Erythroblast (primary cell): ENCODE measurements around the gene GPBP1L1.
"Not testable (repeated sequence)": the region's sequence is repeated elsewhere in the genome, so short reads cannot be mapped to it uniquely, and the experiment has no call there.

ENCODE experiments used
- DNase-seq, 2 experiments: peaks; one replicate each; lab custom pipeline; 2025; lab: John Stamatoyannopoulos, UW
- GATA1 ChIP-seq: IDR thresholded peaks from 2 replicates; pipeline ENCODE4 v1.6.1; 2011; ENCODE audit warnings: low read depth, mild to moderate bottlenecking, control low read depth, low read length, moderate library complexity
- POLR2A ChIP-seq: IDR thresholded peaks from 2 replicates; pipeline ENCODE4 v1.6.1; 2011; ENCODE audit warnings: mild to moderate bottlenecking, low read length

The GPBP1L1 gene

DNA sequence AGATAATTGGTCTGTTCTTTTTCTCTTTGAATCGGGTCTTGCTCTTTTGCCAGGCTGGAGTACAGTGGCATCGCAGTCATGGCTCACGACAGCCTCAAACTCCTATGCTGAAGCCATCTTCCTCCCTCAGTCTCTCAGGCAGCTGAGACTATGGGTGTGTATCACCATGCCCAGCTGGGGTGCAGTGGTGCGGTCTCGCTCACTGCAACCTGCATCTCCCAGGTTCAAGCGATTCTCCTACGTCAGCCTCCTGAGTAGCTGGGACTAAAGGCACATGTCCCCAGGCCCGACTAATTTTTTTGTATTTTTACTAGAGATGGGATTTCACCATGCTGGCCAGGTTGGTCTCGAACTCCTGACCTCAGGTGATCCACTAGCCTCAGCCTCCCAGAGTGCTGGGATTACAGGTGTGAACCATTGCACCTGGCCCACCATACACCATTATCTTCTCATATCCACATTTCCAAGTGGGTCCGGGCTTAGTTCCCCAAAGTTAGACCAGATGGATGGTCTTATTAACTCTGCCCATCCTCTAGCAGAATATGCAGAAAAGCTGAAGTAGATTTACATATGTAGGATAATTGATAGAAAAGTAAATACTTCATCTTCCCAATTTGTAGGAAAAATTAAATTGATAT lies 75.6 kb downstream of the GPBP1L1 start:
- DNase-seq = no peak
- no peak for TF ChIP-seq GATA1
- TF ChIP-seq POLR2A = no peak

DNA sequence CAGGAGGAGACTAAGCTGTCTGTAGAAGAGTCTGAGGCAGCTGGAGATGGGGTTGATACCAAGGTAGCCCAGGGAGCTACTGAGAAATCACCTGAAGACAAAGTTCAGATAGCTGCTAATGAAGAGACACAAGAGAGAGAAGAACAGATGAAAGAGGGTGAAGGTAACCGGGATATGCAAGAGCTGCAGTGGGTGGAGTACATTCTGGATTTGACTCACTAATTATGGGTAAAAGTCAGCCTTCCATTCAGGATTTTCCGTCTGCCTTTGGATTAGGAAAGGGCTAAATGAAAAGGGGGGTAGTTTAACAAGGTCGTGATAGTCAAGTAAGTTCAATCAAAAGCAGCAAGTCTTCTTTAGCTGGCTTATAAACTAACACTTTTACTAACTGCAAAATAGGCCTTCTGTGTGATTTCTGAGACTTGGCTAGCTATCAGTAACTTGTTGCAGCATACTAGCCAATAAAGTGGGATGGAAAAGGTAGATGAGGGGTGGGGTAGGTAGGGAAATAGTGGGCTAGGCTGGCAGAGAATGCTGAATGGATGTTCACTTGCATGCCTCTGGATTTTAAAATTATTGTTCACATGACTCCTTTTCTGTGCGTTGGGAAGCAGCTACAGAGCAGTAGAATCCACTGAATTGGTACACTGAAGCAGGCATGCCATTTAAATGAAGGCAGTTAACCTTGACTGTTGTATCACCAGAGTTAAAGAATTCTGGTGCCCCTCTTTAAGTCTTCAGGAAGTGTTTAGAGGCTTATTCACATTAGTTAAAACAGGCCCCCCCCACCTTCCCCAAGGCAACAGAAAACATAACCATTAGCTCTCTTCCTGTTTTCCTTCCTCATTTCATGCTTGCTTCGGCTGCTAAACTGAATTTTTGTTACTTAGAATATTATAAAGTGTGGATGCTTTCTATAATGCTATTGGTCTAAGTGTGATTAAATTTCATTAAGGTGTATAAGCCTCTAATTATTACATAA lies 77.9 kb downstream of the GPBP1L1 start:
- DNase-seq = no peak
- TF ChIP-seq POLR2A = no peak
- TF ChIP-seq GATA1 = no peak

DNA sequence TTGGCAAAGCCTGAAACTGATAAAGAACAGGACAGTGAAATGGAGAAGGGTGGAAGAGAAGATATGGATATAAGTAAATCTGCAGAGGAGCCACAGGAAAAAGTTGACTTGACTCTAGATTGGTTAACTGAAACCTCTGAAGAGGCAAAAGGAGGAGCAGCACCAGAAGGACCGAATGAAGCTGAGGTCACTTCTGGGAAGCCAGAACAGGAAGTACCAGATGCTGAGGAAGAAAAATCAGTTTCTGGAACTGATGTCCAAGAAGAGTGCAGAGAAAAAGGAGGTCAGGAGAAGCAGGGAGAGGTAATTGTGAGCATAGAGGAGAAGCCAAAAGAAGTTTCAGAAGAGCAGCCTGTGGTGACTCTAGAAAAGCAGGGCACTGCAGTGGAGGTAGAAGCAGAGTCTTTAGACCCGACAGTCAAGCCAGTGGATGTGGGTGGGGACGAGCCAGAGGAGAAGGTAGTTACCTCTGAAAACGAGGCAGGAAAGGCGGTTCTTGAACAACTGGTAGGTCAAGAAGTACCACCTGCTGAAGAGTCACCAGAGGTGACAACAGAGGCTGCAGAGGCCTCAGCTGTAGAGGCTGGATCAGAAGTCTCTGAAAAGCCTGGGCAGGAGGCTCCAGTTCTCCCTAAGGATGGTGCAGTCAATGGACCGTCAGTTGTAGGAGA lies 78.8 kb downstream of the GPBP1L1 start:
- DNase-seq = no peak
- TF ChIP-seq POLR2A = no peak
- no peak for TF ChIP-seq GATA1

DNA sequence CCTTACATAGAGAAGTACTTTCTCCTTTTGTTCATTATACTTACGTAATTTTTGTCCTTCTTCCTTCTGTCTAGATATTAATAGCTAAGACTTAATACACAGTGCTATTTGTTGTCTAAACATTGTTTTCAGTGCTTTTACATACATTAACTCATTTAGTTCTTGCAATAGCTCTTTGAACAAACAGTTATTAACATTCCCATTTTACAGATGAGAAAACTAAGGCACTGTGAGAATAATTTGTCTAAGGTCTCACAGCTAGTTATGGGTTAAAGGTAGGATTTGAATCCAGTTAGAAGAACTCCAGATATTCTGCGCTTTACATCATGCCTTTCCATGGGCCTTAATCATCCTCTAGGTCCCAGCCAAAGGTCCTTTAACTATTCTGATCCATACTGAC lies 82.1 kb downstream of the GPBP1L1 start:
- TF ChIP-seq POLR2A = no peak
- no peak for TF ChIP-seq GATA1
- no peak for DNase-seq

DNA sequence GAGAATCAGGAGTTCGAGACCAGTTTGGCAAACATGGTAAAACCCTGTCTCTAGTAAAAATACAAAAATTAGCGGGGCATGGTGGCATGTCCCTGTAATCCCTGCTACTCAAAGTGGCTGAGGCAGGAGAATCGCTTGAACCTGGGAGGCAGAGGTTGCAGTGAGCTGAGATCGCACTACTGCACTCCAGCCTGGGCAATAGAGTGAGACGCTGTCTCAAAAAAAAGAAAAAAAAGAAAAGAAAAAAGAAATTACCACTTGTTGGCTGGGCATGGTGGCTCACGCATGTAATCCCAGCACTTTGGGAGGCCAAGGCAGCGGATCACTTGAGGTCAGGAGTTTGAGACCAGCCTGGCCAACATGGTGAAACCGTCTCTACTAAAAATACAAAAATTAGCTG lies 89.6 kb downstream of the GPBP1L1 start:
- not testable (repeated sequence) for DNase-seq

DNA sequence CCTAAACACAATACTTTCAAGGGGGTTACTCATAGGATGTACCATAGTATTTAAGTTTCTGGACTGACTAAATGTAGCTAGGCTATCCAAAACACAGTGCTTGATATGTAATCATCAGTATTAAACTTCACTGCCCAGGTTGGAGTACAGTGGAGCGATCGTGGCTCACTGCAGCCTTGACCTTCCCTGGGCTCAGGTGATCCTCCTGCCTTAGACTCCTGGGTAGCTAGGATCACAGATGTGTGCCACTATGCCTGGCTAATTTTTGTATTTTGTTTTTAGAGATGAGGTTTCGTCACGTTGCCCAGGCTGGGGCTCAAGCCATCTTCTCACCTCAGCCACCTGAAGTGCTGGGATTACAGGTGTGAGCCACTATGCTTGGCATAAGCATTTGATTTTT lies 91.9 kb downstream of the GPBP1L1 start:
- DNase-seq = no peak
- no peak for TF ChIP-seq POLR2A
- no peak for TF ChIP-seq GATA1

DNA sequence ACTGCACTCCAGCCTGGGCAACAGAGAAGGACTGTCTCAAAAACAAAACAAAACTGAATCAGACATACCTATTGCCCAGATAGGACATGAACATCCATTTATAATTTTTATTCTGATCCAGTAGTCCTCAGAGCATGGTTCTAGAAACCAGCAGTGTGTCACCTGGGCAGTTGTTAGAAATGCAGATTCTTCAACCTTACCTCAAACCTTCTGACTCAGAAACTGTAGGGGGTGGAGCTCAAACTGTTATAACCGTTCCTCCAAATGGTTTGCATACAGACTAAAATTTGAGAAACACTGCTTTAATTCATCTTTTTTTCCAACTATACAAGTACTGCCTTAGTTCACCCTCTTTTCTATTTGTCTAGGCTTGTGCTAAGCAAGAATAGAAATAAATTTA lies 96.5 kb downstream of the GPBP1L1 start:
- TF ChIP-seq GATA1 (no peak), POLR2A (no peak)

DNA sequence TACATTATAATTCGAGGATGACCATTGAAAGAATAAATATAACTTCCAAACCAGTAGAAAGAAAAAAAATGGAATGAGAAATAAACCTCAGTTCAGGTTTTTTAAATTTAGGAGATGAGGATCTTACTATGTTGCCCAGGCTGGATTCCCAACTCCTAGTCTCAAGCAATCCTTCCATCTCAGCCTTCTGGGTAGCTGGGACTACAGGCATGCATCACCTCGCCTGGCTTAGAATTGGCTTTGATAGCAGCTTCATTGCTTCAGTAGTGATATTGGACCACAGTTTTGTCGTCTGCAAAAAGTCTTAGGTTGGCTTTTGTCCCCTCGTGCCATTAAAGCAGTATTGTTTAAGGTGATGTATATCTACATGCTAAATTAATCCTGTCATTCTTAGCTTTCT lies 99.6 kb downstream of the GPBP1L1 start:
- TF ChIP-seq POLR2A = no peak
- no peak for TF ChIP-seq GATA1
- DNase-seq = no peak

More for the DNA sequence above, 96.5 kb downstream of the GPBP1L1 start:
- no peak for DNase-seq

DNA sequence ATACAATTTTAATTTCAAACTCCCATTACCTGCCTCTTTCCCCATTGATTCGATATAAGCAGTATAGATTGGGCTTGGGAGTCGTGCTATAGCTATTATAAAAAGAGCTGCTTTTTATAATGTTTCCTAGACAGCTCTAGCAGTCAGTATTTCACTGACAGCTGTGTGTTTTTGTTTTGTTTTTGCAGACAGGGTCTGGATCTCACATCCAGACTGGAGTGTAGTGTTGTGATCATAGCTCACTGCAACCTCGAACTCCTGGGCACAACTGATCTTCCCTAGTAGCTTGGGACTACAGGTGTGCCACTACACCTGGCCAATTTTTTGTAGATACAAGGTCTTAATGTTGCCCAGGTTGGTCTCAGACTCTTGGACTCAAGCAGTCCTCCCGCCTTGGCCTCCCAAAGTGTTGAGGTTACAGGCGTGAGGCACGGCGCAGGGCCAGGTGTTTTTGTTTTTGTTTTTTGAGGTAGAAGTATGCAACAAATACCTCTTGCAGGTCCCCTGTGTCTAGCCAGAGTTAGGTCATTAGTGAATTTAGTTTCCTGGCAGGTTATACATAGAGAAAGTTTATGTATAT lies 100.7 kb downstream of the GPBP1L1 start:
- DNase-seq = peak; percentile 38 to 48
- TF ChIP-seq GATA1 = no peak
- no peak for TF ChIP-seq POLR2A

DNA sequence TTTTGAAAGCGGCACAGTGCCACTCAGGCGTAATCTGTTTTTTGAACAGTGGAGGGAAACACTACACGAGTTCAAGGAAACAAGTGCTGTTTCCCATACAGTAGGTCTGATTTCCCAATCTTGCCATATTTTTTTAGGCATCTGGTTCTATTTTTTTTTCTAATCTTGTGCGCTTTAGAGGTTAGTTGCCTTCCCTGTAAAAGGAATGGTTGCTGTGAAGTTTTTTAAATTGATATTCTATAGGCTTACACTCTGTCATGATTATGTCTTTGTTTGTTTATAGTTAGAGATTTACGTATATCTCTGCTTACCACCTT lies 101.3 kb downstream of the GPBP1L1 start:
- no peak for DNase-seq
- TF ChIP-seq POLR2A = no peak
- TF ChIP-seq GATA1 = no peak

DNA sequence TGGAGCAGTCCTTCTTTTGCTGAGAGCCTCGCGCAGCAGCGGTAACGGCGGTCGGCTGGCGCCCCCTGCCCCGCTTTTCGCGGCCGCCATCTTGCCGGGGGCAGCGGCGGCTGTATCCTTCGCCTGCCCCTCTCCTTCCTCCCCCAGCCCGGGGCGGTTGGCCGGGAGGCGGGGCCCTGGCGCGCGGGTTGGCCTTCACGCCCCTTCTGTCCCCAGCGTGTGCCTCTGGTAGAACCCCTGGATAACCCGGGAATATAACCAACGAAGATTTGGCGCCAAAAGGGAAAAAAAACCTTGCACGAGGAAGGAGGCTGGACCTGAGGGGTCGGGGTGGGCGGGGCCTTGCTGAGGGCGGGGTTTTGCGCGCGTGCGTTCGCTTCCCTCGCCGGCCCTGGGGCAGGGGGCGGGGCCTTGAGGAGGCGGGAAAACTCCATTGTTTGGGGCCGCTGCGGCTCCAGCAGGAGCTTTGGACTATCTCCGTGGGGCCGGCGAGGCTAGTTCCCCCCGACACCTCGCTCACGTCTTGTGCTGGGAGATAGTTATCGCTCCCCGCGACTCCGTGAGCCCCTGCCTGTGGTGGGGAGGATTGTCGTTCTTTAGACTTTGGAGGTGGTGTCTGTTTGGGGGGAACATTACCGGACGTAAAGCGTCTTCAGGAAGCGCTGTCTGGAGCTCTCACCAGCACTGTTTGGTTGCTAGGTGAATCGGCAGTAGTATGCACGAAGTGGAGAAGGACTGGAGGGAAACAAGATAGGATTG lies 101.8 kb downstream of the GPBP1L1 start:
- DNase-seq = peak; percentile 93
- TF ChIP-seq GATA1 (no peak), POLR2A (no peak)

DNA sequence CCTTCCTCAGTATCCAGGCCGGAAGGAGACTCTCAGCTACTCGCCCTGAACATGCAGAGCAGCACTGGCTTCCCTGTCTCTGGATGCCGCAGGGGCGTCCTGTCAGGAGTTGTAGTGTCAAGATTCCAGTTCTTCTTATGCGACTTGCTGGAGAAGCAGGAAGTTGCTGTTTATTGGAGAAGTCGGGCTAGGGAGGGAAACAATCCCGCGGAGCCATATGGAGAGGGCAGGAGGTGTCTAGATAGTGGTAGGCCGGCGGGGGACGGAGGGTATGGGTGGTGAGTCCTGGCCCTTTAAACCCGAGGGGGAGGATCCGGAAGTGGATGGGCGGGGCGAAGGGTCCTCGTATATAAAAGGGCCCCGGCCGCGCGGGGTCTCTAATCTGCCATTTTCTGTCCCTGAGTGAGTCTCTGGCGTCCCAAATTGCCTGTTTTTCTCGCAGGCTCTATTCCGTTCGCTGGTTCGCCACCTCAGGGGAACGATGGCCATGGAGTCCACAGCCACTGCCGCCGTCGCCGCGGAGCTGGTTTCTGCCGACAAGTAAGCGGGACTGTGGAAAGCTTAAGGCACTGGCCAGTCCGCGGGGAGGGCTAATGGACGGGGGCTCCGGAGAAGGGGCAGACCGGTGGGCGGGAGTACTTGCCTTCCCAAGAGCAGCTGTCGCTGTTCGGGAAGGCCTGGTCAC lies 102.5 kb downstream of the GPBP1L1 start, which contains the start of gene NASP:
Gene NASP, plus strand, starts transcription at position 376 of the 685 bp plus-strand sequence. Its CDS starts 106 bp downstream, at position 482.
- peak; percentile 88 to 92 for DNase-seq
- peak; percentile 98 for TF ChIP-seq POLR2A
- no peak for TF ChIP-seq GATA1

DNA sequence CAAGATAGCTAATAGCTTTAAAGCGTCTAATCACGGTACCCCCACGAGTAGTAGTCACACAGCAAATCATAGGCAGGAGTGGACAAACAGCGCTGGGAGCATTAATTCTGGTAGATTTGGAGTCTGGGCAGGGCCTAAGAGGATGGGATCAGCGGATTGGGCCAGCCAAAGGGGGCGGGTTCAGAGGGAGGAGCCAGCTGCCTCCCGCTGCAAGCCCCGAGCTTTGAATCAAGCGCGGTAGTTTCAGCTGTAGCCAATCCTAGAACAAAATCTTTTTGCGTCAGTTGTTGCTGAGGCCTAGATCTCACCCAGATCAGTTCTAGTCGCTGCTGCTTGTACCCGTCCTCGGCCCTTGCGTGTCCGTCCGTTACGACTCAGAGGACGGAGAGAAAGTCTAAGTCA lies 103.1 kb downstream of the GPBP1L1 start:
- peak; percentile 97 to 98 for DNase-seq
- TF ChIP-seq POLR2A (no peak), GATA1 (no peak)
